ENCODE data around the gene CTNNA2. TPM values are rescaled to one million over a fixed set of nuclear protein-coding genes. Genes with fewer than 3 reads are reported as not detected.

The CTNNA2 gene
- total and polyA plus RNA-seq, 2 of the 8 experiments (the other 6 are each of a cell fraction or from before 2014, with no cell fraction given) = 3.9 to 9.0 TPM

DNA sequence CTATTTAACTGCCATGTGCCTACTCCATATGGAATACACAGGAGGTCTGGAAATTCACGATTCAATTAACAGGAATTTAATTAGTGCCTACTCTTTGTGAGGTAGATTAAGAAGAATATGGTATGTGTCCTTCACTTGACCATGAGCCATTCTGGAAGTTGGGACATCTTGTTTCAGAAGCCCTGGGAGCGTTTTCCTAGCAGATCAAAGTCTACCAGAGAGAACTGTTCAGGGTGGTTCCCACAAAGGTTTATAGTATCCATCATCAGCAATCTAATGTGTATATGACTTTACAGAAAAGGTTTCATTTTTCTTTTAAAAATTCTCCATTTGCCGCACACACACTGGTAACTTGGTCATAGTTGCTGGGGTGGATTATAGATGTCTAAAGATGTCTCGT, 632.6 kb downstream of the CTNNA2 start:
- no peaks in the 10 kb centered on the region for H3K79me2 ChIP-seq (ENCODE audit: control insufficient read depth in 1 of 2, insufficient read depth in 2 of 2, low read length in 2 of 2)
- H2BK15ac ChIP-seq (ENCODE audit: low read length) = no peak overlapping the region
- no peak overlapping the region for H4K8ac ChIP-seq (ENCODE audit: extremely low read depth, insufficient read depth, low read length)
- H3K4ac ChIP-seq (replicated peaks; ENCODE audit: insufficient read length, low read depth, low read length) = no peak overlapping the region
- H2BK5ac ChIP-seq (ENCODE audit: low read depth, low read length) = no peak overlapping the region
- ChIA-PET CTCF (ENCODE audit: partially characterized antibody) (interaction anchor here (1.3 to 3.9 kb wide), 5 partner anchors 12 to 157 kb away, joined by 3 to 15 read pairs (median 5); no protein-coding TSS in a partner anchor), POLR2A (ENCODE audit: partially characterized antibody) (no interaction called here)
- no peak overlapping the region for H2BK120ac ChIP-seq (replicated peaks; ENCODE audit: low read depth, low read length)
- H4K20me1 ChIP-seq (replicated peaks in 1 of 2; ENCODE audit: control insufficient read depth in 1 of 2, insufficient read depth in 2 of 2, low read length in 2 of 2) = no peaks in the 10 kb centered on the region
- no peak overlapping the region for H3K9ac ChIP-seq (replicated peaks in 1 of 4; ENCODE audit: extremely low read depth in 1 of 4, low read depth in 3 of 4, low read length in 3 of 4)
- no peak overlapping the region for H2AFZ ChIP-seq (ENCODE audit: low read length)
- H2BK12ac ChIP-seq (ENCODE audit: low read depth, low read length) = no peak overlapping the region
- no peak overlapping the region for H2AK5ac ChIP-seq (ENCODE audit: low read depth, low read length)
- no peaks in the 10 kb centered on the region for H3K9me3 ChIP-seq (ENCODE audit: insufficient read depth in 2 of 2, low read depth in 1 of 2, low read length in 1 of 2)
- no peaks in the 10 kb centered on the region for H3K27me3 ChIP-seq (replicated peaks in 1 of 4; ENCODE audit: control insufficient read depth in 3 of 4, extremely low read depth in 1 of 4, insufficient read depth in 3 of 4, low read length in 3 of 4)
- WGBS, 2 experiments (ENCODE audit: extremely low coverage in 1 of 2, insufficient coverage in 1 of 2, insufficient read length in 1 of 2, insufficient replicate concordance in 2 of 2, low coverage in 1 of 2, low lambda C conversion rate in 2 of 2, missing lambda C conversion rate in 1 of 2) = 89% methylated on average over 4 of the region's 4 CpGs; no CpG with 5 or more reads in 1 of the 2 experiments
- no peak overlapping the region for H3K14ac ChIP-seq (ENCODE audit: insufficient read length)
- H4K91ac ChIP-seq (replicated peaks; ENCODE audit: insufficient read length, low read length) = no peak overlapping the region
- no peak overlapping the region for H3K27ac ChIP-seq (ENCODE audit: low read depth, low read length)
- no peaks in the 10 kb centered on the region for H3K79me1 ChIP-seq (ENCODE audit: low read depth, low read length)
- no peak overlapping the region for H3K23ac ChIP-seq (ENCODE audit: insufficient read length)
- no peaks in the 10 kb centered on the region for H3K23me2 ChIP-seq (ENCODE audit: low read depth, low read length)
- H3K36me3 ChIP-seq (ENCODE audit: control insufficient read depth in 2 of 4, insufficient read depth in 4 of 4, low read length in 3 of 4) = no peaks in the 10 kb centered on the region
- H3K4me2 ChIP-seq (ENCODE audit: insufficient read depth in 1 of 2, low read depth in 2 of 2, low read length in 2 of 2) = no peak overlapping the region
- H3K4me1 ChIP-seq (replicated peaks in 1 of 4; ENCODE audit: control insufficient read depth in 3 of 4, insufficient read depth in 4 of 4, low read length in 3 of 4) = no peaks in the 10 kb centered on the region
- H2BK20ac ChIP-seq (ENCODE audit: low read length) = no peak overlapping the region
- no peak for FAIRE-seq
- H3K18ac ChIP-seq (ENCODE audit: extremely low read depth, low read length) = no peak overlapping the region
- no peak for DNase-seq (ENCODE audit: low read depth in 1 of 2, low spot score in 2 of 2)
- TF ChIP-seq TAF1 (IDR thresholded peaks at IDR 0.05; ENCODE audit: low read depth, low read length) (no peak), RNF2 (IDR thresholded peaks at IDR 0.05; ENCODE audit: borderline replicate concordance, low read depth, low read length, missing control alignments, poor library complexity, severe bottlenecking) (no peak), TBP (IDR thresholded peaks at IDR 0.05; ENCODE audit: low read depth, low read length) (no peak)
- TF ChIP-seq, protein P1, sequence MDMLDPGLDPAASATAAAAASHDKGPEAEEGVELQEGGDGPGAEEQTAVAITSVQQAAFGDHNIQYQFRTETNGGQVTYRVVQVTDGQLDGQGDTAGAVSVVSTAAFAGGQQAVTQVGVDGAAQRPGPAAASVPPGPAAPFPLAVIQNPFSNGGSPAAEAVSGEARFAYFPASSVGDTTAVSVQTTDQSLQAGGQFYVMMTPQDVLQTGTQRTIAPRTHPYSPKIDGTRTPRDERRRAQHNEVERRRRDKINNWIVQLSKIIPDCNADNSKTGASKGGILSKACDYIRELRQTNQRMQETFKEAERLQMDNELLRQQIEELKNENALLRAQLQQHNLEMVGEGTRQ (IDR thresholded peaks at IDR 0.05; ENCODE audit: low read length) = no peak
- no peak overlapping the region for H3K4me3 ChIP-seq (ENCODE audit: extremely low read depth in 1 of 4, insufficient read depth in 2 of 4, low read depth in 3 of 4, low read length in 4 of 4)
- no peak overlapping the region for H3K56ac ChIP-seq (replicated peaks; ENCODE audit: insufficient read length, low read depth, low read length)
- H4K5ac ChIP-seq (ENCODE audit: insufficient read length, low read depth, low read length) = no peak overlapping the region

Data from H1 (cell line).